RKO (cell line): ENCODE measurements around the gene KLHL25.

ENCODE experiments used
- DNase-seq: peaks from one replicate; pipeline ENCODE4 v3.0.0-alpha.2; 2016; ENCODE audit warnings: low spot score

Gene KLHL25

DNA sequence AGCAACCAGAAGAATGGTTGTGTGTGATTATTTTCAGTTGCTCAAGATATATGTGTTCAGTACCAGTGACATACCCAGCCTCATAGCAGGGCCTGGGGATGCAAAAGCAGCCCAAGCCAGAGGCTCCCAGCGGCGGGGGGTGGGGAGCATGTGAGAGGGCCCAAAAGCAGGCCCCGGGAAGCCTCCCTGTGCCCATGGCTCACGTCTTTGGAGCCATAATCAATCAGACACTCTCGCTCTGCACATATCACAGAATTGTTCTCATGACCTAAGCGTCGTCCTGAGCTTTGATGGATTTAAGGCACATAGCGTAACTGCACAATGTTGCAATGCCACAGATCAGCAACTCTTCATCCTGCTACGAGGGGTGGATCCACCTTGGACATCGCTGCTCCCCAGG is 20.8 kb downstream of the KLHL25 start:
- no peak for DNase-seq

DNA sequence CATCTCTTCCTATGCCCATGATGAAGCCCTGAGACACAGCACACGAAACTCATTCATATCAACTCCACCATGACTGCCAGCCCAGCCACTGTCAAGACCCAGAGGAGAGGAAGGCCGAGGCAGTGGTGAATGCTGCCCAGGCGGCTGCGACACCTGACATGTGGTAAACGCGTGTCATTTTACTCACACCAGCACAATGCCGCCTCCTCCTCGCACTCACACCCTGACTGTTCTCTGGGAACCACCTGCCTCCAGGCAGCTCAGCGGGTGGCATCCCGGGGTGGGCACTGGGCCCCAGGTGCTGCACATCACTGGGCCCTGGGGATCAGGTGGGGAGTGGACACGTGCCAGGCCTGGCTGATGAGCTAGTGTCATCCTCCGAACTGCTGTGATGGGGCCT is 21.5 kb downstream of the KLHL25 start:
- no peak for DNase-seq

DNA sequence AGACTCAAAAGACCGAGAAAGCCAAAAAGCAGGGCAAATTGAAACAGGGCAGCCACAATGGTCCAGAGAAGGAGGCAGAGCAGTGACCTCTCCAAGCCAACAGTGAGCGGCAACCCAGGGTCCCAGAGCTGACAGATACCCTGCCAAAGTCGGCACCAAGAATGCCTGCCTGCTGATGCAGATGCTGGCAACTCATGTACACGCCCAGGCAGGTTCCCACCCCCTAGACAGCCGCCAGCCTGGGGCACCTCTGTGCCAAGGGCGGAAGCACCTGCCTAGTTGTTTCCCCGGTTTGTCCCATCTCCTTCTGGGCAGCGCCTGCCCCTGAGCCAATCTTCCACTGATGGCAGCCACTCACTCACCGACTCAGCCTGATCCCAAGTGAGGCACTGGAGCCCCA is 22.1 kb downstream of the KLHL25 start:
- DNase-seq = no peak

DNA sequence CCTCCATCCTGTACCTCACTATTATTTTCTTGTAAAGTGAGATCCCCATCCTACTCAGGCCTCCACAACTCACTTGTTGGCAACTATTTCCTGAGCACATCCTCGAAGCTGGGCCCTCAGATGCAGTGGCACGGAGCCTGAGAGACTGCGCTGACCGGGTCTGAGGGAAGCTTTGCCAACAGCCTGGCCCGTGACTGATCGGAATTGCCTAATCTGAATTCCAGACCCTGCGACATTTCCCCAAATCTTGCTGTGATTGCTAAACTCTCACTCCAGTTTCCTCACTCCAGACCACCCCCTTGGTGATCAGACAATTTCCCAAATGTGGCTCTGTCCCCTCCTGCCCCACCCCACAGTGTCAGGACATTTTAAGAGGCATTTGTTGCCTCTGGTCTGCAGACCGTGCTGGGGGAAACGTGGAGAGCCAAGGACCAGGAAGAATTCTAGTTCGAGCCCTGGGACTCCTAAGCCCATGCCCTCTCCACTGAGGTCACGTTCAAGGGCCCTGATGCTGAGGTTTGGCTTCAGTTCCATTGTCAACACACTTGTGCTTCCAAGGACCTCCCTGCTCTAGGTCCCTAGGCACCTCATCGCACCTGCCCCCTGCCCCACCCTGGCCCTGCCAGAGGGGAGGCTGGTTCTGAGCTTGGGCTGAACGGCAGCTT is 22.8 kb downstream of the KLHL25 start:
- DNase-seq = no peak

DNA sequence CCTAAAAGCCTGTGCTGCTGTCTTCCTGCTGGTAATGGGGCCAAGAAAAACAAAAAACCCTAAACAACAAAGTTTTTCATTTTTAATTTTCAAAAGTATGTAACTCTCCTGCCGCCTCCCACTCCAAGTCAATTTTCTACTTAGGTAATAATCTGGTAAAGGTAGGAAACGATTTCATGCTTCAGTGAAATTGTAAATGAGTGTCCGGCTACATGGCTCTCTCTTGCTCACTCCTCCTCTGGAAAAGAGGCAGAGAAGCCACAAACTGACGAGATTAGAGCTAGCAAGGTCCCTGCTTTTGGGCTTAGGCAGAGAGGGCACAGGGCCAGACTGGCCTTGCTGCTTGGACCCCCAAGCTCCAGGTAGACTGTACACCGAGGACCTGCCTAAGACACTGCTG is 23.5 kb downstream of the KLHL25 start:
- no peak for DNase-seq

DNA sequence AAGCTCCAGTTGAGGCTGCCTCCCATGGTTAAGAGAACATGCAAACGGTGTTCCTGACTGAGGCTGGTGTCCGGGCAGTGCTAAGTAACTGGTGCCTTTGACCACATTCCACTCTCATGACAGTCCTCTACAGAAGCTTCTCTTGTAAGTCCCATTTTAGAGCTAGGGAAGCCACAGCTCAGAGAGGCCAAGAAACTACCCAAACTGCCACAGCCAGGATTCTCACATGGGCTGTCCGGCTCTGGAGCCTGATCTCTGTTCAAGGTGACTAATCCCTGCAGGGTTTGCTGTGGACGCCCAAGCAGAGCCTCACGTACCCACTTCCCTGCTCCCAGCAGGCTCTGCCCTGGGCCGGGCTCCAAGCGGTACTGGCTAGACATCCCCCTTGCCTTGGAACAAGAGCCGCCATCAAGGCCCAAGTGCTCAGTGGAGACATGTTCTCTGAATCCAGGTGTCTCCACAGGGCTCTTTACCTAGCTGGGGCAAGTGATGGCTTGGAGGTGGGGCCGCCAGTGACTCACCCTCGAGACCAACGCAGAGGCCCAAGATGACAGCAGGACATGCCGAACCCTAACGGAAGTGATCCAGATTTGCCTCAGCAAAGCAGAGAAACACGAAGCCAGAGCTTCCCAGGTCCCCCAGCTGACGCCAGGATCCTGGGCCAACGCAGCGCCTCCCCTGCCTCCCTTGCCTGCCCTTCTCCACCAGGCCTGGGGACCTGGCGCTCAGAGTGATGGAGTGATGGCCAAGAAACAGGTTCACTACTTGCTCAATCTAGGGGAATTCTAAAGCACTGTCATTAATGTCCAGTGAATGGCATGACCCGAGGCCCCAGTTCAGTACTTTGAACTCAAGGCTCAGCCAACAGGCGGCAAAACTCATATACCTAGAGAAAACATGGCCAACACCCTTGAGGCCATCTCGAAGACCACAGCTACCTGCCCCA is 24.4 kb downstream of the KLHL25 start:
- DNase-seq = no peak

DNA sequence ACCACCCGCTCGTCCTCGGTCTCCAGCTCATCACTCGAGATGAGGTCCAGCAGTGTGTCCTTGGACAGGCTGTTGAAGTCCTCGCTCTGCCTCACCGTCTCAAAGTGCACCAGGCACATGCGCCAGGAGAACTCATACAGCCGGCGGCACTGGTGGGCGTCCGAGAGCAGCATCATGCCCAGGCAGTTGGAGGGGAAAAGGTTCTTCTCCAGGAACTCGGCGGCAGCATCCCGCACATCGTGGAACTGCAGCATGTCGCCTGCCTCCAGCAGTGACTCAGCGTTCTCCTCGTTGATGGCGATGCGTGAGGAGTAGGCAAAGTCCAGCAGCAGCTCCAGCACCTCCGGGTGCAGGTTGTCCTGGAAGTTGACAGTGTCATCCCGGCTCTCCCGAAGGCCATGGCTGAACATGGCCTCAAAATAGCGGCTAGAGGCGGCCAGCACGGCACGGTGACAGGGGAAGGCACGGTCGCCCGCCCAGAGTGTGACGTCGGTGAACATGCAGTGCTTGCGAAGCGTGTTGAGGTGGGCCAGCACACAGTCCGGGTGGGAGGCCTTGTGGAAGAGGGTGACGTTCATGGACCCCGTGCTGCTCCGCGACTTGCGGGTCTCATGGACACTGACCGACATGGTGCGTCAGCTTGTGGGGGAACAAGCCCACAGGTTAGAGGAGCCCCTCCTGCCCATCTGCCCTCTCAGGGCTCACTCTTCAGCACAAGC is 25.4 kb downstream of the KLHL25 start:
- no peak for DNase-seq

DNA sequence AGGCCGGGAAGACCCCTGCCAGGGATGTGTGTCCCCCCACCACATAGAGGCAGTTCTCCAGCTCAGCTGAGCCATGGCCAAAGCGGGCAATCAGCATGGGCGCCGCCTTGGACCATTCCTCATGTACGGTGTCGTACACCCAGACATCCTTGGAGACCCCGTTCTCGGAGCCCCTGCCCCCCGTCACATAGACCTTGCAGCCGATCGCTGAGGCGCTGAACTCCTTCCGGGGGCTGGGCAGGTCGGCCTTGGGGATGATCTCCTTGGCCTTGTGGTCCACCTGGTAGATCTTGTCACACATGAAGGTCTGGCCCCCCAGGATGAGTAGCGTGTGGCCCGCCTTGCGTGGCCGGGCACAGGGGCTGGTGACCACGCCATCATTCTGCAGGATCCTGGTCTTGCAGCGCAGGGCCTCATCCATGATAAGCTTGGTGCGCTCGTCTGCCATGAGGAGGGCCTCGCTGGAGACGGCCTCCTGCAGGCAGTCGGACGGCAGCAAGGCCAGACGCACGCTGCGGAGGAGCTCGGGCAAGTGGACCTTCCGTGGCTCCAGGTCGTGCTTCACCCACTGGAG is 26.0 kb downstream of the KLHL25 start:
- DNase-seq = no peak

DNA sequence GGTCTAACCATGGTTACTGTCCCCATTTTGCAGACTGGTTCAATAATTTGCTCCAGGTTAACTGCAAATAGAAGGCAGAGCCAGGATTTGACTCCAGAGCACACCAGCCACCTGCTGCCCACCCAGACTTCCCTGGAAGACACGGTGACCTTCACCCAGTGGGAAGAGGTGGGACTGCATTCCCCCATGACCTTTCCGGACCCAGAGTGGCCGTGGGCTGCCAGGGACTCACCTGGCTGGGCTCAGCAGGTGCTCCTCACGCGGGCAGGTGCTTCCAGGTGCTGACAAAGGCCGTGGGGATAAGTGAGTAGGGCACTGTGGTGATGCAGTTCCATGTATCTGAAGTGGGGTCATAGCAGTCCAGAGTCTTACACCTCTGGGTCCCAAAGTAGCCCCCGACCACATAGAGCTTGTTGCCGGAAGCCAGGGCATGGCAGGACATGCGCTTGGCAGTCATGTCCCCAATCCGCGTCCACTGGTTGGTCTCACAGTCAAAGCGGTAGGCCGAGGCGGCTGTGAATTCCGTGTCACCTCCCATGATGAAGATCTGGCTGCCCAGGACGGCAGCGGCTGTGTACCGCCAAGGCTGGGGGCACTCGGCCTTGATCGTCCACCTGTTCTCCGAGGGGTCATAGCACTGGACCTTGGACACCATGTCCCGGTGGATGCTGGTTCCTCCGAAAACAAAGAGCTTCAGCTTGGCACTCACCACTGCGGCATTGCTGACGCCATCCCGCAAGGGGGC is 26.8 kb downstream of the KLHL25 start:
- no peak for DNase-seq

DNA sequence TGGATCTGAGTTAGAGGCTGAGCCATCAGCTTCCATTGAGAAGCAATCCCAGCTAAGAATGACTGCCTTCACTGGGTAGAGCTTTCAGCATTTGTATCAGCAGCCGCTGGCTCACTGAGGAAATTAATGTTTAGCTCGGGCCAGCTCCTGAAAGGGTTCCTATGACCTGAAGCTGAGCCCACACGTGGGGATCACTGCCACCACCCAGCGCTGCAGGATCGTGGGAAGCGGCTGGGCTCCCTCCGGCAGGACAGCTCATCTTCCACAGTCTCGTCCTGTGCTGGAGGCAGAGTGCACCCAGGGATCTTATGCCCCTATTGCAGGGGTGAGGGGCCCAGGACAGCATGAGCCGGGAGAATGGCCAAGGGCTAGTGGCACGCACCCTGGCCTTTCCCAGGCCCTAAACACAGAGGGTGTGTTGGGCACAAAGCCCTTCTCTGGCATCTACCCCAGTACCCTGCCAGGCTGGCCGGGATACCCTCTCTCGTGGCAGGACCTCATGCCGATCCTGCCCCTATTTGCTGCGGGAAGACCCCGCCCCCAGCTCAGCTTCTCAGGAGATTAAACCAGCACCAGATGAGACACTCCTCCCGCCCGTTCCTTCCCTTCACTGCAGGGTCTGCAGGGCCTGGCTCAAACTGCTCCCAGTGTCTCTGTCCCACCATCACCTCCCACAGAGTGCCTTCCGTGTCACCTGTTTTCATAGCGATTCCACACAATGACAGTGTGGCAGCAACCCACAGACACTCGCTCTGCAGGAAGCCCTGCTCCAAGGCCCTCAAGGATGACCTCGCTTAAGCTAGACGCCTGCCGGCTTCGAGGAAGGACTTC is 28.5 kb downstream of the KLHL25 start:
- DNase-seq = no peak

DNA sequence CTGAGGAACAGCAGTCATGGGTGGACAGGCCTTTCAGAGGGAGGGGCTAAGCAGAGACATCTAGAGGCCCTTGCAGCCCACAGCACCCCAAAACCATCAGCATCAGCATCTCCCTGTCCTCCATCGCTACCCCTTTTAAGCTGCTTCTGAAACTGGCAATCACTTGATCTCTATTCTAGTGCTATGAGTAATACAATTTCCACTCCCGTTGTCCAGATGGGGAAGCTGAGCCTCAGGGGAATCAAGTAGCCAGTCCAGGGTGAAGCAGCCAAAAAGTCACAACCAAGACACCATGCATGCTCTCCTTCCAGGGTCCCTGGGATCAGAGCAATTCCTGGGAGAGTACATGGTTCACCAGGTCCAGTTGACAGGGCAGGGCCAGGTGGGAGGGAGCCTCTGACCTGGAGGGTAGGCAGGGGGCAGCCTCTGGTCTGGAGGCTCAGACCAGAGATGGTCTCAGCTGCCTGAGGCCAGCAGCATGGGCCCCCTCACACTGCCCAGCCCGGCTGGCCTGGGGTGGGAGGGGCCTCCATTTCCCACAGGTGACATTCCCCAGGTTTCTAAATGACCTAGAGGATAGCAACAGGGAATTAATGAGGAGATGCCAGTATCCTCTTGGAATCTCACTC is 30.0 kb downstream of the KLHL25 start:
- no peak for DNase-seq

DNA sequence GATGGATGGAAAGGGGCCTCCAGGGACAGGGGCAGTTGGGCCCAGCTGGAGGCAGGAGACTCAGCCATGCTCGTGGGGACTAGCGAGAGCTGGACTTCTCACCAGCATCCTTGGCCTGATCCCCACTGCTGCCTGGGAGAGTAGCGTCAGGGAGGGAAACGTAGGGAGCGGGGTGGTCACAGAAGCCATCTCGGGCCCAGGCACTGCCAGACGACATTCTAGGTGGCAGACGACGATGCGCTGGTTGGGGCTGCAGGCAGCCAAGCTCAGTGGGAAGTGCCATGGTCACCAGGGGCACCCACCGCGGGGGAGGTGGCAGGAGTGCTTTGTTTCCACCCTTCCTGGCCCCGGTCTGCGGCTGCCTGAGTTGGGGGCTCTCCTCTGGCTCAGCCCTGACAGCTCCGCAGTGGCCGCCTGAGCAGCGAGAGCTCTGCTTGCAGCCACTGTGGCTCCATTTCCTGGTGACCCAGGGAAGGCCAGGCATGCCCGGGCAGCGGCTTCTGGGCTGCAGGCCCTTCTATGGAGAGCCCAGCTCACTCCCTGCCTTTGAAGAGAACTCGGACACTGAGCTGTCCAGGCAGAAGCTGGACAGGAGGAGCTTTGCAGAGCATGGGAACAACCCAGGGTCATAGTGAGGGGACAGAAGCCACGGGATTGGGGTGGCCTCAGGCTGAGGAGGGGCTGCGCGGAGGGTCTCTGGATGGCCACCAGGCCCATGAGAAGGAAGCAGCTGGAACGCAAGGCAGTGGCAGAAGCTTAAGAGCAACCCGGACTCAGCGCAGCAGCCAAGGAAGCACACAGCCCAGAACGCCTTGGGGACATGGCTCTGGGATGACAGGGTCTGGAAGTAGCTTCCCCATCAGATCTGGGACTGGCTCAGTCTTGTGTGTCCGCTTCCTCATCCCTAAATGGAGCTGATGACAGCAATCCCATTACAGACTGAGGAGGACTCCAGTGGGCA is 30.8 kb downstream of the KLHL25 start:
- DNase-seq = no peak

DNA sequence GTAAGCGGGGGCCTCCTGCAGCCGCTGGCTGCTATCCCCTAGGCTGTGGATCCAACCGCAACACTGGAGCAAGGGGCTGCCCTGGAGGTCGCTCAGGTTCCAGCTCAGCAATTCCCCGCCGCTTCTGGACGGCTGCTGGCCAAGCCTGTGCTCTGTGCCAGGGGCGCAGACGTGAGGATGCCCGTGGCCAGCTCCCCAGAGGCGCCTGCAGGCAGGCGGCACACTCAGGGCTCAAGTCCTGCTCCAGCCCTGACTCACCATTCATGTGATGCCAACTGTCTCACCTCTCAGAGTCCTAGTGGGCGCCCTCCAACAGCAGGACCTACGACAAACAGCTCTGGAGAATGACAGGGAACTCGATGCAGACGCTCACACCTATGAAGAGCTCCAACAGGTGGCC is 31.6 kb downstream of the KLHL25 start:
- no peak for DNase-seq

DNA sequence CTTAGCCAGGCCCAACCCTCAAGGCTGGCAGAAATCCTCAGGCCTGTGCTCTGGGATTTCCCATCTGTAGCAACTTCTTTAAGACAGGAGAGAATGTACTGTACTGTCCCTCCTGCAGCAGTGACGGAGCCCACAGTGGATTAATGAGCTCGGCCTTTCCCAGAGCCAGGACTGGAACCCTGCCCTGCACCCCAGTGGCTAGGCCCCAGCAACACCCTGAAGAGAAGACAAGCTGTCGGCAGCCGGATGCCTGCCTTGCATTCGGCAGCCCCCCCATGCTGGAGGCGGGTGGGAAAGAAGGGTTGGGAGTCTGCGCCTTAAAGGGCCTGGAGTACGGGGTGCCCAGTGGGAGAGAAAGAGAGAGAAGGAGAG is 32.0 kb downstream of the KLHL25 start:
- DNase-seq = no peak

DNA sequence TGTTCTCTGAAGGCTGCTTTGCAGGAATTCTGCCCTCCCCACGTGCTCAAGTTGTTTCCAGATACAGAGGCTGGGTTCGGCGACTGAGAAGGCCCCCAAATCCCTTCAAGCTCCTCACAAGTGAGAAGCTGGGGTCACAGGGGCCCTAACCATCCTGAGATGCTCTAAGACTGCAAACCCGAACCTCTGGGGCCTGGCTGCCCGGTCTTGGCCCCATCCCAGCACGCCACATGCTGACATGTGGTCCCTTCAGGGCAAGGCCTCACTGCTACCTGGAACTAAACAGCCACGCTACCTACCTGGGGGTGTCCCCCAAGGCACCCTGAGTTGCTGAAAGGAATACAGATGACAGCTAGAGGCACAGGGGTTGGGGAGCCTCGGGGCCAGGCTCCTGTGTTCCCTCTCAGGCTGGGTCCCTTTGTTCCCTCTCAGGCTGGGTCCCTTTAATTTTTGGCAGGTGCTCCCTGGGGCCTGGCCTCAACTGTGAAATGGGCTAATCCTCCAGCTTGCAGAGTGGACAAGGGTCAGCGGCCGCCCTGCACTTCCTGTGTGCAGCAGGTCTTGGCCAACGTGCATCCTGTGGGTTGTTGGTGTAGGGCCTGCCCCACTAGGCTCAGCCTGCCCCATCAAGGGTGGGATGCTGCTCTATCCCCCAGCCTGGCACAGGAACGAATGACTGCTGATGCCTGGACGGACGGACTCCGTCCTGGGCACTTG is 32.5 kb downstream of the KLHL25 start:
- DNase-seq = no peak

DNA sequence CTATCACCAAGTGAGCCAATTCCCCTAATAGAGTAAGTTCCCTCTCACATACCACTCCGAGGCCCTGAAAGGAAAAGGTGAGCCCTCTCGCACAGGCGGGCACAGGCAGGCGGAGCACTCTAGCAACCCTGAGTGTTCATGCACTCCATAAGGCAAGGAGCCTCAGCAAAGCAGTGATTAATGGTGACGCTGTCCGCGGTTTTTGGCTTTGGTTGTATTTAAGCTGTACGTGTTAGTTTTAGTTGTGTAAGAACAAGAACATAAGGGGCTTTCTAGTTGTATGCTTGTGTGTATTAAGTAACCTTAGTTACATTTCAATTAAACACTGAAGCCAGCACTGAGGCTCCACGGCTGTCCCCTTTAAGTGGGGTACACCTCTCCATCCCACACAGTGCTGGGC is 33.1 kb downstream of the KLHL25 start:
- DNase-seq = no peak

DNA sequence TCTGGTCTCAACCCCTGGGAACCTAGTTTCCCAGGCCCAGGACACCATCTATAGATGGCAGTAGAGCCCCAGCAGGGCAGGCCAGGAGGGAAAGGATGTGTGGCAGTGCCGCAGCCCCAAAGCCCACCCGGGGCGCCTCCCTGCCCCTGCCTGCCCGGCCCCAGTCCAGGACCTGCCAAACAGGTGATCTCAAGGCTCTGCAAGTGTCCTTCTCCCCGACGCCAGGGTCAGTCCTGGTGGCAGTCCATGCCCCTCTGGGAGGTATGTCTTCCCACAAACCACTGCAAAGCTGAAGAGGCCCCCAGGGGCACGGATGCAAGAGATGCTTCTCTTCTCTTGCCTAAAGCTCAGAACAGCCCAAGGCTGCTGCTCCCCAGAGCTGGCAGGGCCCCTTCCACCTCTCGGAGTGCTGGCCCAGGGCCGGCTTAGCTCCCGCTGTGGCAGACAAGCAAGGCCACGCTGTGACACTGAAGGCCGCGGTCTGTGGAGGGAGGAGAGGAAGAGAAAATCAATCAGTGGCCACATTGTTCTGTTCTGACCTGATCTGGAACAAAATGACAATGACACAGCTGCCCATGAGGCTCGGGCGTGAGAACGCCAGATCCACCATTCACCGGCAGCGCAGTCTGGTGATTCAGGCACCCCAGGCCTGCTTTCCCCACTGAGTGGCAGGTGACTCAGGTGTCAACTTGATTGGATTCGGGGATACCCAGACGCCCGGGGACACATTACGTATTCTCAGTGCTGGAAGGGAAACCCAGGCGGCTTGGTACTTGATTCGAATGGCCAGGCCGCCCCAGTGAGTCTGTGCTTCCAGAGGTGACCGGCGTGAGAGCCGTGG is 34.0 kb downstream of the KLHL25 start:
- DNase-seq = no peak

DNA sequence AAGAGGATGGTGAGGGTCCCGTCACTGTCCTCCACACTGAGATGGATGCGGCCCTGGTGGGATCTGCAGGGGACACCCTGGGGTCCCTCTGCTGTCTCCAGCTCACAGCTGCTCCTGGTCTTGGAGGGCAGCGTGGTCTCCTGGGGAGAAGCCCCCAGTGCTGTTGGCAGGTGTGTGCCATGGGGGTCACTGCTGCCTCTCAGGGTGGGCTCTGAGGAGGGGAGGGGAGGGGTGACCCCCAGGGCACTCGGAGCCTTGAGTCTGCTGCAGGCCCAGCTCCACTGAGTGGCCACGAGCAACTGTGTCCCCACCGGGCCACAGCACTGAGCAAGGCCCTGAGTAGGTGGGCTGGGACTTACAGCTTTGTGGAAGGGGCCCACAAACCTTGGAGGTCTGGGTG is 34.7 kb downstream of the KLHL25 start:
- DNase-seq = no peak
